ENCODE results near the gene RYR2. TPM values are rescaled to one million over a fixed set of nuclear protein-coding genes. Genes with fewer than 3 reads are reported as not detected.
A peak's percentile ranks its signal among the peaks of the same experiment; 100 is the strongest.

RYR2 gene
- total and polyA plus RNA-seq, 2 of the 8 experiments (the other 6 are each of a cell fraction or from before 2014, with no cell fraction given) = 1.3 to 4.4 TPM

DNA sequence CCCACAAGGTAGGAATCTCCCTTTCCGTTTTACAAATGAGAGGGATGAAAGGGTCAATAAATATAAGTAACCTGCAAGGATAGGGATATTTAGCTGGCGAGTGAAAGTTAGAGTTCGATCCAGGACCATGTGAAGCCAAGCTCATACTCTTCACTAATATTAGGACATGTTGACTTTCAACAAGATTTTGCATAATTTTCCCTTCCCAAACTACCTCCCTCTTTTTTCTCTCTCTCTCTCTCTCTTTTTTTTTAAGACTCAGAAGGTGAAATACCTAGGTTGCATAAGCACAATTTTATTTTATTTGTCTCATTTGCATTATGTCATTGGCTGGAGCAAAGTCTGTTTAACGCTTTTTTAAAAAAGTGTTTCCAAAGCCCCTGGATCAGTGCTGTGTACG is 29.6 kb upstream of the RYR2 start:
- no peak overlapping the region for H3K4ac ChIP-seq (replicated peaks; ENCODE audit: insufficient read length, low read depth, low read length)
- FAIRE-seq (no peak), DNase-seq (ENCODE audit: low read depth in 1 of 2, low spot score in 2 of 2) (no peak)
- no peak overlapping the region for H4K5ac ChIP-seq (ENCODE audit: insufficient read length, low read depth, low read length)
- no peak overlapping the region for H3K27ac ChIP-seq (ENCODE audit: low read depth, low read length)
- H2BK120ac ChIP-seq (replicated peaks; ENCODE audit: low read depth, low read length) = no peak overlapping the region
- H3K23me2 ChIP-seq (ENCODE audit: low read depth, low read length) = 0 out of 2 replicates have a peak, but pooled peaks cover 2% of the 10 kb centered on the region
- H2BK20ac ChIP-seq (ENCODE audit: low read length) = peak overlapping the region; percentile 41; the same call in 1 of the 2 replicates
- no peaks in the 10 kb centered on the region for H3K79me2 ChIP-seq (ENCODE audit: control insufficient read depth in 1 of 2, insufficient read depth in 2 of 2, low read length in 2 of 2)
- no peaks in the 10 kb centered on the region for H3K27me3 ChIP-seq (replicated peaks in 1 of 4; ENCODE audit: control insufficient read depth in 3 of 4, extremely low read depth in 1 of 4, insufficient read depth in 3 of 4, low read length in 3 of 4)
- H3K36me3 ChIP-seq (ENCODE audit: control insufficient read depth in 2 of 4, insufficient read depth in 4 of 4, low read length in 3 of 4) = no peaks in the 10 kb centered on the region
- H3K9me3 ChIP-seq (ENCODE audit: insufficient read depth in 2 of 2, low read depth in 1 of 2, low read length in 1 of 2) = no peaks in the 10 kb centered on the region; a peak in 1 of 4 replicates
- no peak overlapping the region for H3K18ac ChIP-seq (ENCODE audit: extremely low read depth, low read length)
- no peak overlapping the region for H3K4me2 ChIP-seq (ENCODE audit: insufficient read depth in 1 of 2, low read depth in 2 of 2, low read length in 2 of 2)
- ChIA-PET POLR2A (ENCODE audit: partially characterized antibody) (no interaction called here), CTCF (ENCODE audit: partially characterized antibody) (interaction anchor here (0.6 kb wide), 1 partner anchor 10 kb away, joined by 4 read pairs; no protein-coding TSS in a partner anchor)
- no peak overlapping the region for H2BK5ac ChIP-seq (ENCODE audit: low read depth, low read length)
- no peaks in the 10 kb centered on the region for H4K20me1 ChIP-seq (replicated peaks in 1 of 2; ENCODE audit: control insufficient read depth in 1 of 2, insufficient read depth in 2 of 2, low read length in 2 of 2)
- peaks cover 3 to 20% (median 8%) of the 10 kb centered on the region in 4 experiments for H3K4me1 ChIP-seq (replicated peaks in 1 of 4; ENCODE audit: control insufficient read depth in 3 of 4, insufficient read depth in 4 of 4, low read length in 3 of 4)
- no peak overlapping the region for H3K4me3 ChIP-seq (ENCODE audit: extremely low read depth in 1 of 4, insufficient read depth in 2 of 4, low read depth in 3 of 4, low read length in 4 of 4)
- H2BK12ac ChIP-seq (ENCODE audit: low read depth, low read length) = peak overlapping the region; percentile 80; the same call in 1 of the 2 replicates
- no peak overlapping the region for H3K14ac ChIP-seq (ENCODE audit: insufficient read length)
- no peak overlapping the region for H2BK15ac ChIP-seq (ENCODE audit: low read length)
- no peak overlapping the region for H3K23ac ChIP-seq (ENCODE audit: insufficient read length)
- no peak overlapping the region for H4K91ac ChIP-seq (replicated peaks; ENCODE audit: insufficient read length, low read length)
- H4K8ac ChIP-seq (ENCODE audit: extremely low read depth, insufficient read depth, low read length) = no peak overlapping the region
- no peak overlapping the region for H2AFZ ChIP-seq (ENCODE audit: low read length)
- no peaks in the 10 kb centered on the region for H3K79me1 ChIP-seq (ENCODE audit: low read depth, low read length)
- WGBS, 2 experiments (ENCODE audit: extremely low coverage in 1 of 2, insufficient coverage in 1 of 2, insufficient read length in 1 of 2, insufficient replicate concordance in 2 of 2, low coverage in 1 of 2, low lambda C conversion rate in 2 of 2, missing lambda C conversion rate in 1 of 2) = 93% methylated on average over 5 of the region's 5 CpGs; no CpG with 5 or more reads in 1 of the 2 experiments
- no peak overlapping the region for H3K56ac ChIP-seq (replicated peaks; ENCODE audit: insufficient read length, low read depth, low read length)
- H3K9ac ChIP-seq (replicated peaks in 1 of 4; ENCODE audit: extremely low read depth in 1 of 4, low read depth in 3 of 4, low read length in 3 of 4) = no peak overlapping the region
- no peak overlapping the region for H2AK5ac ChIP-seq (ENCODE audit: low read depth, low read length)
- TF ChIP-seq KDM5A (IDR thresholded peaks at IDR 0.05; ENCODE audit: low read length) (no peak), RNF2 (IDR thresholded peaks at IDR 0.05; ENCODE audit: borderline replicate concordance, low read depth, low read length, missing control alignments, poor library complexity, severe bottlenecking) (no peak)
